ENCODE results near the gene KLK4.

The KLK4 gene

DNA sequence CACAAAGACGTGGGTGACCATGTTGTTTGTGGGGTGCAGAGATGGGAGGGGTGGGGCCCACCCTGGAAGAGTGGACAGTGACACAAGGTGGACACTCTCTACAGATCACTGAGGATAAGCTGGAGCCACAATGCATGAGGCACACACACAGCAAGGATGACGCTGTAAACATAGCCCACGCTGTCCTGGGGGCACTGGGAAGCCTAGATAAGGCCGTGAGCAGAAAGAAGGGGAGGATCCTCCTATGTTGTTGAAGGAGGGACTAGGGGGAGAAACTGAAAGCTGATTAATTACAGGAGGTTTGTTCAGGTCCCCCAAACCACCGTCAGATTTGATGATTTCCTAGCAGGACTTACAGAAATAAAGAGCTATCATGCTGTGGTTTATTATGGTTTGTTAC lies 32.3 kb downstream of the KLK4 start:
- H3K27me3 ChIP-seq (ENCODE audit: insufficient read depth, low read length), result peaks cover 76% of the 10 kb centered on the region
- no peaks in the 10 kb centered on the region for H3K36me3 ChIP-seq (ENCODE audit: insufficient read depth, low read length)
- no peak overlapping the region for H3K4me3 ChIP-seq (ENCODE audit: low read depth, low read length)
- H3K4me1 ChIP-seq (ENCODE audit: control insufficient read depth, insufficient read depth, low read length, unreplicated experiment), result no peaks in the 10 kb centered on the region
- no peak overlapping the region for H2AFZ ChIP-seq (ENCODE audit: low read length, unreplicated experiment)
- H3K27ac ChIP-seq (ENCODE audit: low read depth, low read length), result no peak overlapping the region
- no peaks in the 10 kb centered on the region for H3K79me2 ChIP-seq (ENCODE audit: control insufficient read depth, insufficient read depth, low read length, unreplicated experiment)

DNA sequence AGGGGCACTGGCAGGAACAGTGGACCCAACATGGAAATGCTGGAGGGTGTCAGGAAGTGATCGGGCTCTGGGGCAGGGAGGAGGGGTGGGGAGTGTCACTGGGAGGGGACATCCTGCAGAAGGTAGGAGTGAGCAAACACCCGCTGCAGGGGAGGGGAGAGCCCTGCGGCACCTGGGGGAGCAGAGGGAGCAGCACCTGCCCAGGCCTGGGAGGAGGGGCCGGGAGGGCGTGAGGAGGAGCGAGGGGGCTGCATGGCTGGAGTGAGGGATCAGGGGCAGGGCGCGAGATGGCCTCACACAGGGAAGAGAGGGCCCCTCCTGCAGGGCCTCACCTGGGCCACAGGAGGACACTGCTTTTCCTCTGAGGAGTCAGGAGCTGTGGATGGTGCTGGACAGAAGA lies 33.9 kb downstream of the KLK4 start:
- Histone ChIP-seq H3K4me3 (ENCODE audit: low read depth, low read length) (no peak overlapping the region), H3K27ac (ENCODE audit: low read depth, low read length) (no peak overlapping the region), H3K79me2 (ENCODE audit: control insufficient read depth, insufficient read depth, low read length, unreplicated experiment) (no peaks in the 10 kb centered on the region), H3K36me3 (ENCODE audit: insufficient read depth, low read length) (no peaks in the 10 kb centered on the region), H3K27me3 (ENCODE audit: insufficient read depth, low read length) (peaks cover 77% of the 10 kb centered on the region), H2AFZ (ENCODE audit: low read length, unreplicated experiment) (no peak overlapping the region), H3K4me1 (ENCODE audit: control insufficient read depth, insufficient read depth, low read length, unreplicated experiment) (no peaks in the 10 kb centered on the region)

DNA sequence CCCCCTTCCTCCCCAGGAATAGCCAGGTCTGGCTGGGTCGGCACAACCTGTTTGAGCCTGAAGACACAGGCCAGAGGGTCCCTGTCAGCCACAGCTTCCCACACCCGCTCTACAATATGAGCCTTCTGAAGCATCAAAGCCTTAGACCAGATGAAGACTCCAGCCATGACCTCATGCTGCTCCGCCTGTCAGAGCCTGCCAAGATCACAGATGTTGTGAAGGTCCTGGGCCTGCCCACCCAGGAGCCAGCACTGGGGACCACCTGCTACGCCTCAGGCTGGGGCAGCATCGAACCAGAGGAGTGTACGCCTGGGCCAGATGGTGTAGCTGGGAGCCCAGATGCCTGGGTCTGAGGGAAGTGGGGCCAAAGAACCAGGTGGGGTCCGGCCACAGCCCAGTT lies 34.7 kb downstream of the KLK4 start:
- Histone ChIP-seq H3K27me3 (ENCODE audit: insufficient read depth, low read length) (peaks cover 75% of the 10 kb centered on the region), H2AFZ (ENCODE audit: low read length, unreplicated experiment) (no peak overlapping the region), H3K4me3 (ENCODE audit: low read depth, low read length) (no peak overlapping the region), H3K36me3 (ENCODE audit: insufficient read depth, low read length) (no peaks in the 10 kb centered on the region), H3K79me2 (ENCODE audit: control insufficient read depth, insufficient read depth, low read length, unreplicated experiment) (no peaks in the 10 kb centered on the region), H3K4me1 (ENCODE audit: control insufficient read depth, insufficient read depth, low read length, unreplicated experiment) (no peaks in the 10 kb centered on the region), H3K27ac (ENCODE audit: low read depth, low read length) (no peak overlapping the region)

DNA sequence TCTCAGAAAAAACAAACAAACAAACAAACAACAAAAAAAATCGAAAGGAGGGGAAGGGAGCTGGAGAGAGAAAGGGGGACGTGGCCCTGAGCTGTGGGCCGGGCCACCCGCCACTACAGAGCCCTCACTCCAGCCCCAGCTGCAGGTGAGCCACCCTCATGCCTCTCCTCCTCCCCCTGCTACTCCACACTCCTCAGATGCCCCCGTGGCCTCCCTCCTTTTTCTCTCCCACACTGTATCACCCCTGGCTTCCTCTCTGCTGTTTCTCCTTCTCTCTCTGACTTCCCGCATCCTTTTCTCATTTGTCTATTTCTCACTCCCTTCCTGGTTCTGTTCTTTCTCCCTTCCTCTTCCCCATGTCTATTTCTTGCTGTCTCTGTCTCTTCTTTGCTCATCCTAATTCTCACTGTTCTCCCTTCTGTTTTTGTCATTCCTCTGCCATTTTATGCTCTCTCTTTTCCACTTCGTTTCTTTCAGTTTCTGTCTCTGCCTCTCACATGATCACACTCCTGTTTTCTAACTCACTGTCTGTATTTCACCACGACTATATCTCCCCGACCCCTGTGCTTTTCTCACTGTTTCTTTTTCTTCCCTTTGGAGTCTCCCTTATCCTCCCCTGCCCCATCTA lies 35.3 kb downstream of the KLK4 start:
- no peak overlapping the region for H2AFZ ChIP-seq (ENCODE audit: low read length, unreplicated experiment)
- H3K36me3 ChIP-seq (ENCODE audit: insufficient read depth, low read length), result no peaks in the 10 kb centered on the region
- peaks cover 79% of the 10 kb centered on the region for H3K27me3 ChIP-seq (ENCODE audit: insufficient read depth, low read length)
- no peak overlapping the region for H3K4me3 ChIP-seq (ENCODE audit: low read depth, low read length)
- no peaks in the 10 kb centered on the region for H3K79me2 ChIP-seq (ENCODE audit: control insufficient read depth, insufficient read depth, low read length, unreplicated experiment)
- no peak overlapping the region for H3K27ac ChIP-seq (ENCODE audit: low read depth, low read length)
- no peaks in the 10 kb centered on the region for H3K4me1 ChIP-seq (ENCODE audit: control insufficient read depth, insufficient read depth, low read length, unreplicated experiment)

- H3K27me3 ChIP-seq (ENCODE audit: insufficient read depth, low read length), result peaks cover 80% of the 10 kb centered on the region
- H3K27ac ChIP-seq (ENCODE audit: low read depth, low read length), result no peak overlapping the region
- no peaks in the 10 kb centered on the region for H3K79me2 ChIP-seq (ENCODE audit: control insufficient read depth, insufficient read depth, low read length, unreplicated experiment)
- H3K36me3 ChIP-seq (ENCODE audit: insufficient read depth, low read length), result no peaks in the 10 kb centered on the region
- no peak overlapping the region for H3K4me3 ChIP-seq (ENCODE audit: low read depth, low read length)
- H2AFZ ChIP-seq (ENCODE audit: low read length, unreplicated experiment), result no peak overlapping the region
- H3K4me1 ChIP-seq (ENCODE audit: control insufficient read depth, insufficient read depth, low read length, unreplicated experiment), result no peaks in the 10 kb centered on the region
Measured at GRCh38 chr19:50874211-50874610, 37.0 kb downstream of the KLK4 start.

DNA sequence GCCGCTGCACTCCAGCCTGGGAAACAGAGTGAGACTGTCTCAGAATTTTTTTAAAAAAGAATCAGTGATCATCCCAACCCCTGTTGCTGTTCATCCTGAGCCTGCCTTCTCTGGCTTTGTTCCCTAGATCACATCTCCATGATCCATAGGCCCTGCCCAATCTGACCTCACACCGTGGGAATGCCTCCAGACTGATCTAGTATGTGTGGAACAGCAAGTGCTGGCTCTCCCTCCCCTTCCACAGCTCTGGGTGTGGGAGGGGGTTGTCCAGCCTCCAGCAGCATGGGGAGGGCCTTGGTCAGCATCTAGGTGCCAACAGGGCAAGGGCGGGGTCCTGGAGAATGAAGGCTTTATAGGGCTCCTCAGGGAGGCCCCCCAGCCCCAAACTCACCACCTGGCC lies 38.1 kb downstream of the KLK4 start, which contains the start of gene KLK2:
TSS of gene KLK2 (plus strand) at position 384 of the 400 bp plus-strand sequence. CDS start 35 bp downstream, outside the sequence.
- Histone ChIP-seq H3K4me3 (ENCODE audit: low read depth, low read length) (no peak within 1 kb of the TSS), H3K79me2 (ENCODE audit: control insufficient read depth, insufficient read depth, low read length, unreplicated experiment) (no peaks in the 10 kb centered on the region), H3K36me3 (ENCODE audit: insufficient read depth, low read length) (no peaks in the 10 kb centered on the region), H2AFZ (ENCODE audit: low read length, unreplicated experiment) (no peak within 1 kb of the TSS), H3K27me3 (ENCODE audit: insufficient read depth, low read length) (peaks cover 84% of the 10 kb centered on the region), H3K4me1 (ENCODE audit: control insufficient read depth, insufficient read depth, low read length, unreplicated experiment) (no peaks in the 10 kb centered on the region), H3K27ac (ENCODE audit: low read depth, low read length) (no peak within 1 kb of the TSS)

GRCh38 chr19:50870417-50871089 lies 40.6 kb downstream of the KLK4 start:
- Histone ChIP-seq H3K79me2 (ENCODE audit: control insufficient read depth, insufficient read depth, low read length, unreplicated experiment) (no peaks in the 10 kb centered on the region), H3K27me3 (ENCODE audit: insufficient read depth, low read length) (peaks cover 92% of the 10 kb centered on the region), H3K4me1 (ENCODE audit: control insufficient read depth, insufficient read depth, low read length, unreplicated experiment) (no peaks in the 10 kb centered on the region), H2AFZ (ENCODE audit: low read length, unreplicated experiment) (no peak overlapping the region), H3K36me3 (ENCODE audit: insufficient read depth, low read length) (no peaks in the 10 kb centered on the region), H3K4me3 (ENCODE audit: low read depth, low read length) (no peak overlapping the region), H3K27ac (ENCODE audit: low read depth, low read length) (no peak overlapping the region)

GRCh38 chr19:50869479-50869878 lies 41.7 kb downstream of the KLK4 start:
- H3K4me3 ChIP-seq (ENCODE audit: low read depth, low read length), result no peak overlapping the region
- H3K36me3 ChIP-seq (ENCODE audit: insufficient read depth, low read length), result no peaks in the 10 kb centered on the region
- H3K79me2 ChIP-seq (ENCODE audit: control insufficient read depth, insufficient read depth, low read length, unreplicated experiment), result no peaks in the 10 kb centered on the region
- no peaks in the 10 kb centered on the region for H3K4me1 ChIP-seq (ENCODE audit: control insufficient read depth, insufficient read depth, low read length, unreplicated experiment)
- peaks cover 89% of the 10 kb centered on the region for H3K27me3 ChIP-seq (ENCODE audit: insufficient read depth, low read length)
- no peak overlapping the region for H2AFZ ChIP-seq (ENCODE audit: low read length, unreplicated experiment)
- H3K27ac ChIP-seq (ENCODE audit: low read depth, low read length), result no peak overlapping the region

DNA sequence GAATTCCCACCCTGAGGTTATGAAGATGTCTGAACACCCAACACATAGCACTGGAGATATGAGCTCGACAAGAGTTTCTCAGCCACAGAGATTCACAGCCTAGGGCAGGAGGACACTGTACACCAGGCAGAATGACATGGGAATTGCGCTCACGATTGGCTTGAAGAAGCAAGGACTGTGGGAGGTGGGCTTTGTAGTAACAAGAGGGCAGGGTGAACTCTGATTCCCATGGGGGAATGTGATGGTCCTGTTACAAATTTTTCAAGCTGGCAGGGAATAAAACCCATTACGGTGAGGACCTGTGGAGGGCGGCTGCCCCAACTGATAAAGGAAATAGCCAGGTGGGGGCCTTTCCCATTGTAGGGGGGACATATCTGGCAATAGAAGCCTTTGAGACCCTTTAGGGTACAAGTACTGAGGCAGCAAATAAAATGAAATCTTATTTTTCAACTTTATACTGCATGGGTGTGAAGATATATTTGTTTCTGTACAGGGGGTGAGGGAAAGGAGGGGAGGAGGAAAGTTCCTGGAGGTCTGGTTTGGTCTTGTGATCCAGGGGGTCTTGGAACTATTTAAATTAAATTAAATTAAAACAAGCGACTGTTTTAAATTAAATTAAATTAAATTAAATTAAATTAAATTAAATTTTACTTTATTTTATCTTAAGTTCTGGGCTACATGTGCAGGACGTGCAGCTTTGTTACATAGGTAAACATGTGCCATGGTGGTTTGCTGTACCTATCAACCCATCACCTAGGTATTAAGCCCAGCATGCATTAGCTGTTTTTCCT lies 49.5 kb downstream of the KLK4 start:
- Histone ChIP-seq H3K4me1 (ENCODE audit: control insufficient read depth, insufficient read depth, low read length, unreplicated experiment) (no peaks in the 10 kb centered on the region), H2AFZ (ENCODE audit: low read length, unreplicated experiment) (no peak overlapping the region), H3K79me2 (ENCODE audit: control insufficient read depth, insufficient read depth, low read length, unreplicated experiment) (no peaks in the 10 kb centered on the region), H3K27ac (ENCODE audit: low read depth, low read length) (no peak overlapping the region), H3K27me3 (ENCODE audit: insufficient read depth, low read length) (peaks cover 65% of the 10 kb centered on the region), H3K36me3 (ENCODE audit: insufficient read depth, low read length) (no peaks in the 10 kb centered on the region), H3K4me3 (ENCODE audit: low read depth, low read length) (no peak overlapping the region)

GRCh38 chr19:50861010-50861409 lies 50.2 kb downstream of the KLK4 start:
- Histone ChIP-seq H3K4me1 (ENCODE audit: control insufficient read depth, insufficient read depth, low read length, unreplicated experiment) (no peaks in the 10 kb centered on the region), H2AFZ (ENCODE audit: low read length, unreplicated experiment) (no peak overlapping the region), H3K36me3 (ENCODE audit: insufficient read depth, low read length) (no peaks in the 10 kb centered on the region), H3K27ac (ENCODE audit: low read depth, low read length) (no peak overlapping the region), H3K27me3 (ENCODE audit: insufficient read depth, low read length) (peaks cover 60% of the 10 kb centered on the region), H3K79me2 (ENCODE audit: control insufficient read depth, insufficient read depth, low read length, unreplicated experiment) (no peaks in the 10 kb centered on the region), H3K4me3 (ENCODE audit: low read depth, low read length) (no peak overlapping the region)
